AG09309 (cell line): ENCODE measurements around the gene HOXA6.
A peak's percentile ranks its signal among the peaks of the same experiment; 100 is the strongest.

Source experiments
- DNase-seq: peaks from one replicate; pipeline ENCODE4 v3.0.0-alpha.2; 2010; ENCODE audit warnings: low read depth
- H3K4me3 ChIP-seq: 2 replicates; pipeline ENCODE4 v1.5.1; 2011; ENCODE audit warnings: mild to moderate bottlenecking, low read depth, low read length, moderate library complexity; ENCODE audit not compliant: control insufficient read depth
- TF ChIP-seq, protein P1 (sequence below): IDR thresholded peaks from 2 replicates; pipeline ENCODE4 v1.5.1; 2011; ENCODE audit warnings: mild to moderate bottlenecking, low read depth, low read length, inconsistent platforms; ENCODE audit not compliant: insufficient read depth, control insufficient read depth; ENCODE audit errors: missing control alignments

HOXA6 gene

DNA sequence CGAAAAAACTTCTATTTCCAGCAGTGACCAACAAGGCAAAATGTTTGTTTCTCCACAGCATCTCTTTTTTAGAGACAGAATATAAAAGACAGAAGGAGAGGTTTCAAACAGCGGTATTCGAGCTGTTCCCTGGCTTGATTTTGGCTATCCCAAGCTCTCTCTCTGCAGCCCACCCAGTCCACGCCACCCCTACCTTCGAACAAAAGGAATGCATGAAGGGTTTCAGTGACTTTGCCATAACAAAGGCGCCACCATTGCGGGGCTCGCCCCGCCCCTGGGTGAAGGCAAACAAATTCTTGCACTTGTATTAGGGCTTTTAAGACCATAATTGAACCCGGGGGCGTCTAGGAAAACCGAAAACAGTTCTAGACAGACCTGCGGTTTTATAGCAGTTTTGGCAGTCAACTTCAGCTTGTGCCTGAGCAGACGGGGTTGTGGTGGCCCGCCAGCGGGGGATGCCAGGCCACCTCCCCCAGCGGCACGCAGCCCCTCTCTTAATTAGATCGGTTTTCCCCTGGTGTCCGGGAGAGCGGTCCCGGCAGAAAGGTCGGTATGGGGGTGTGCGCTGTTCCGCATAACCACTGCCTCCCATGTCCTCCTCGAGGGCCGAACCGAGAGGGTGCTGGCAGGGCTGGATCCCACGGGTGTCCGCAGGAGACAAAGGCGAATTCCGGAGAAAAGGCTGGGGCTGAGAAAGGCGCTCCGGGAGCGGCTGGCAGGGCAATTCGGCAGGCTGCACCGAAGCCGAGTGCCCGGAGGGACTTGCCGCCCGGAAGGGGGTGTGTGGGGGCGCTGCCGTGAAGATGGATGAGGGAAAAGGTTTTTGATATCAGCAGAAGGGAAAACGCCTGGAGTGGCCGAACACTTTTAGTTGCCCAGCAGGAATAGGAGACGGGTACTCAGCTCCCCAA lies 40.2 kb upstream of the HOXA6 start:
- TF ChIP-seq, protein P1, sequence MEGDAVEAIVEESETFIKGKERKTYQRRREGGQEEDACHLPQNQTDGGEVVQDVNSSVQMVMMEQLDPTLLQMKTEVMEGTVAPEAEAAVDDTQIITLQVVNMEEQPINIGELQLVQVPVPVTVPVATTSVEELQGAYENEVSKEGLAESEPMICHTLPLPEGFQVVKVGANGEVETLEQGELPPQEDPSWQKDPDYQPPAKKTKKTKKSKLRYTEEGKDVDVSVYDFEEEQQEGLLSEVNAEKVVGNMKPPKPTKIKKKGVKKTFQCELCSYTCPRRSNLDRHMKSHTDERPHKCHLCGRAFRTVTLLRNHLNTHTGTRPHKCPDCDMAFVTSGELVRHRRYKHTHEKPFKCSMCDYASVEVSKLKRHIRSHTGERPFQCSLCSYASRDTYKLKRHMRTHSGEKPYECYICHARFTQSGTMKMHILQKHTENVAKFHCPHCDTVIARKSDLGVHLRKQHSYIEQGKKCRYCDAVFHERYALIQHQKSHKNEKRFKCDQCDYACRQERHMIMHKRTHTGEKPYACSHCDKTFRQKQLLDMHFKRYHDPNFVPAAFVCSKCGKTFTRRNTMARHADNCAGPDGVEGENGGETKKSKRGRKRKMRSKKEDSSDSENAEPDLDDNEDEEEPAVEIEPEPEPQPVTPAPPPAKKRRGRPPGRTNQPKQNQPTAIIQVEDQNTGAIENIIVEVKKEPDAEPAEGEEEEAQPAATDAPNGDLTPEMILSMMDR: no peak
- H3K4me3 ChIP-seq: peak overlapping the region; percentile 70
- DNase-seq: no peak

DNA sequence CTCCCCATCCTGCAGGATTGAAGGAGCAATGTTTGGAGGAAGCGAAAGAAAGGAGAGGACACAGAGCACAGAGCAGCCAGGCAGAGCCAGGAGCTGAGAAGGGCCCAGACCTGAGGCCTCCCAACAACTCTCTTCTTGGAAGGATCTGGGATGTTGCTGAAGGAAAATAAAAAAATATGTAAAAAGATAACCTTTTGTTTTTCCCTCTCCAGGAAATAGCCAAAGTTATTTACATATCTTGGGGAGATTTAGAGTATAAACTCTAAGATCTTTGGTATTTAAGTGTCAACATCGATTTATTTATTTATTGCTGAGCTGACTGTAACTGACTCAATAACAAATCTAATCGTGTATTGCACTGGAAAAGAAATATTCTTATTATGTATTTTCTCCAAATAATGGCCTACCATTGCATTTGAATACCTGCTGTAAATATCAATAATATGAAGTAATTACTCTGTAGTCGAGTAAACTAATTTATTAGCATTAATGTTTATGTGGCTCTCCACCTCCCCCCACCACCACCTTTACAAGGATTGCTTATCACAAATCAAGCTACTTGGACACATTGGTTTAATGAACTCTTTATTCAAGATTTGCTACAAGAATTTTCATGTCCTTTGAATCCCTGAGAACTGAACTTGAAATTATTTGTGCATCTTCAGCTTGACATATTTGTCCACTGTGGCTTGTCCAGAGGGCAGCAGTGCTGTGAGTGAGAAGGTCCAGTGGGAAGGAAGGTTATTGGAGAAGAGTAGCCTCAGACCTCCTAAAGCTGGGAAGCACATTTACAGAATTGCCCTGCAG lies 39.3 kb upstream of the HOXA6 start:
- no peak for DNase-seq
- TF ChIP-seq, protein P1: no peak
- peak overlapping the region; percentile 98 for H3K4me3 ChIP-seq

DNA sequence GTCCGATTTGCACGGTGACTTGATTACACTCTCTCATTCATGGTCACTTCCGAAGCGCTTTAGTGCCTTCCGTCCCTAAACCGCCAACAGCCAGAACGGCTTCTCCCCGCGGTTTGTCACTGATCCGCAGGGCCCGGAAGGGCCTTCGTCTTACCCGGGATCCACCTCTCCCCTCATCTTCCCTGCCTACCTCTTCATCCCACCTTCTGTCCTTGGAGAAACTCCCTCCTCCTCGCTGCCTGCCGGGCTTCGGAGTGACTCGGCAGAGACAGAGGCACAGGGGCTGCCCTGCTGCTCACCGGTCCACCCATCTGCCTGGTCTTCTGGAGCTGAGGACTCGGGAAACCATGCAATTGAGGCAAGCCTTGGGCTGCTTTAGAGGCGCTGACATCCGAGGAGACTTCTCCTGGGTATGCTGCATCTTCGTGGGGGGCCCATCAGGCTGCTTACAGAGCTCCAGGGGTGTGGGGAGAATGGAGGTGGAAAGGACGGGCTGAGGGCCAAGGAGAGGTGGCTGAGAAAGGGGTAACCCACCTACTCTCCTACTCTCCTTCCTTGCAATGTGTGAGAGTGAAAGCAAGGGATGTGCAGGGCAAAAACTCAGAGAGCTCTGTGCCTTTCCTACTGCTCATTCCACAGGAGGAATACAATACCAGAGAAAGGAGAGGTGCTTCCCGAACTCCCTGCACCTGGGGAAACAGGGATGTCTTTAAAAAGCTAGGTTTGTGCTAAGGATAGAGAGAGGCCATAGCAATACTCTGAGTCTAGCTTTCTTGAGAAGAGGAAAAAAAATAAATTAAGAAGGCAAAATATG lies 38.5 kb upstream of the HOXA6 start:
- no peak for DNase-seq
- TF ChIP-seq, protein P1: no peak
- peak overlapping the region; percentile 98 for H3K4me3 ChIP-seq

DNA sequence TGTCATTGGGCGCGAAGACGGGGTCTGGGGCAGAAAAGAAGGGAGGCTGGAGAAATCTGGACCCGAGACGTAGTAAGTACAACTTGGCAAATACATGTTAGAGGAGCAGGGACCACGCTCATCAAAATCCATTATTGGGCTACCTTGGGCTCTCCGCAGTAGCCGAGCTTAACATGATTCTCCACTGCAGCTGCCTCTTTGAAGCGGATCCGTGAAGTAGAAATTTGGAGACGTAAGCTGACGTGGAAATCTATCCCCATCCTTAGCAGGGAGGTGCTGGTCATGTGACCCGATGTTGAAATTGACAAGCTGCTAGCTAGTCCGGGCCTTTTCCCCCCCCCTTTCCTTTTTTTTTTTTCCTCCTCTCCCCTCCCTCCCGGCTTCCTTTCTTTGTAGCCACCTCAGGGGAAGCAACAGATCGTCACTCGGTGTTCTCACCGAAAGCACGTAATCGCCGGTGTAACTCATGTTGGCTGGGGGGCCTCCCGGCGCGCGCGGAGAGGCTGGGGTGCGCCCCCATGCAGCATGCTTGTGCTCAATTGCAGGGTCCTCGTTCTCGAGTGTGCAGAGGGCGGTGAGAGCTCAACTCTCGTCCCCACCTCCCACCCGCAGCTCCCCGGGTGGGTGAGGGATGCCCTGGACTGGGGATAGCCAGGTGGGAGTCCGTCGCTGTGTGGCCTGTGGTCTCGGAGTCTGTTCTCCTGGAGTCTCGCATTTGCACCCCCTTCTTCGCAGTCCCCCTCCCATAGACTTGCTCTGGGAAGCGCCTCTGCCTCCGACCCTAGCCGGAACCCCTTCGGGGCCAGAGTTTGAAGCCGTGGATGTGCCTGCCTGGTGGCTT lies 37.7 kb upstream of the HOXA6 start, which contains the start of gene HOXA11:
Gene HOXA11, minus strand, starts transcription at position 220 of the 841 bp plus-strand sequence. Its CDS starts 88 bp downstream, at position 132.
- DNase-seq: peak; percentile 98
- TF ChIP-seq, protein P1: no peak
- peak within 1 kb of the TSS; percentile 98 for H3K4me3 ChIP-seq

DNA sequence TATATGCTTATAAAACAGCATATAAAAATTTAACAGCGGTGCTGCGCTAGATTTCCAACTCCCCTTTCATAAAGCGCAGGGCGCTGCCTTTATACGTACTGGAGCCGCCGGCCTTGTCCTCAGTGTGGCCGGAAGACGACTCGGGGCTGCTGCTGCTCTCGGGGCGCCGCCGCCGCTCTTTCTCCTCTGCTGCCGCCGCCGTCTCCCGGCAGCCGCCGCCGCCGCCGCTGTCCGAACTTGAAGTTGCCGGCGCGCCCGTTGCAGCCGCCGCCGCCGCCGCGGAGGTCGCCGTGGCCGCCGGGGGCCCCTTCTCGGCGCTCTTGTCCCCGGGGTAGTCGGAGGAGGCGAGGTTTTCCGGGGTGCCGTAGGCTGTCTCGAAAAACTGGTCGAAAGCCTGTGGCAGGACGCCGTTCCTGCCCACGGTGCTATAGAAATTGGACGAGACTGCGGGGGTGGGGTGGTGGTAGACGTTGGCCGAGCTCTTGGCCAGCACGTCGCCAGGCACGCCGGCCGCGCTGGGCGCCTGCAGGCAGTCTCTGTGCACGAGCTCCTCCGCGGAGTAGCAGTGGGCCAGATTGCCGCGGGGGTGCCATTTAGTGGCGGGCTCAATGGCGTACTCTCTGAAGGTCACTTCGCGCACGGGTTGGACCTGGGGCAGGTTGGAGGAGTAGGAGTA lies 36.9 kb upstream of the HOXA6 start:
- peak overlapping the region; percentile 98 for H3K4me3 ChIP-seq
- TF ChIP-seq, protein P1: no peak
- DNase-seq: no peak
